Kidney glomerular epithelial cell (primary cell): ENCODE data around the gene MCFD2.

Source experiments
- DNase-seq: peaks from one replicate; lab custom pipeline; 2025; lab: John Stamatoyannopoulos, UW

The MCFD2 gene

GRCh38 chr2:46873604-46874068 lies 42.0 kb downstream of the MCFD2 start:
- peak; percentile 75 for DNase-seq

- DNase-seq, result no peak
Observed at GRCh38 chr2:46872902-46873603, 42.6 kb downstream of the MCFD2 start.

- no peak for DNase-seq
Observed at GRCh38 chr2:46871976-46872381, 43.6 kb downstream of the MCFD2 start.

DNA sequence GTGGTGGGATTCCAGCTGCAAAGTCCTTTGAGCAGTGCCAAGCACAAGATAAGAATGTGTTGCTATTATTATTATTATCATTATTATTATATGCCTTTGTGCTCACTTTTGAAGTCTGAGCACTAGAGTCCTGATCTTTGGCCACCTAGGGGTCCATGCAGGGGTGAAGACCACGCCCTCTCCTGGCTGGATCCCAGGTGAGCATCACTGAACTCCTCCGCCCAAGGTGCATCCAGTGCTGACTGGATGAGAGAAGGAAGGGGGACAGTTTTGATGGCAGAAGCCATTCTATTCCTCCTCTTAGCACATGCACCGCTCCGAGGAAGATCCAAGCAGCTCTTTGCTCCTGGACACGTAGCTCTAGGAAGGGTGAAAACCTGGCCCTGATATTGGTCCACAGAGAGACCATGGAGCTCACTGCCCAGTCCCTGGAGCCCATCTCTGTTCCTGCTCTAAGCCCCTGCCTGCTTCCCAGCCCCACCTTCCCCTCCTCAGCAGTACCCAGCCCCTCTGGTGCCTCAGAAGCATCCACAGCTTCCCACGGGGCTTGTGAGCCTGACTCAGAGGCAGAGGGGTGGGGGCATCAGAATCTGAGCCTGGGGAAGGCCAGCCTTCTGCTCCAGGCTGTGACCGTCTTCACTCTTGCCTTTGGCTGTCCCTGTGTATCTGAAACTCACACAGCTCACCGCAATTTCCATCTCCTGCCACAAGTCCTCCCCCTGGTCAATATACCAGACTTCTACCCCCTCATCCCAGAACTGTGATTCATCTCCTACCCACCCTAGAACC lies 45.4 kb downstream of the MCFD2 start:
- DNase-seq, result no peak

DNA sequence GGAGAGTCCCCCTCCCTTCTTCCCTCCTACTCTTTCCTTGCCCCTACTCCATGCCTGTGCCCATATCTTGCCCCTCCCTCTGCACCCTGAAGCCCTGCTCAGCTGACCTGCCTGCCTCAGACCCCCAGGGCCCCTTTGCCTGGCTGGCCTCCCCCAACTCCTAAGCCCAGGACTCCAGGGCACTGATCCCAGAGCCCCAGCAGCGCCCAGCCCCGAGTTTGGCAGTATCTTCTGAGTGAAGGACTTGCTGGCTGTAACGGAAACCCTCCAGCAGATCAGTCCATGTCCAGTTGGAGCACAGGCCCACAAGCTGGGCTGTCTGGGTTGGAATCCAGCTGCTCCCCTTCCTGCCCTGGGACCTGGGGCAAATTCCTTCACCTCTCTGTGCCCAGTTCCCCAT lies 46.0 kb downstream of the MCFD2 start:
- DNase-seq, result no peak

DNA sequence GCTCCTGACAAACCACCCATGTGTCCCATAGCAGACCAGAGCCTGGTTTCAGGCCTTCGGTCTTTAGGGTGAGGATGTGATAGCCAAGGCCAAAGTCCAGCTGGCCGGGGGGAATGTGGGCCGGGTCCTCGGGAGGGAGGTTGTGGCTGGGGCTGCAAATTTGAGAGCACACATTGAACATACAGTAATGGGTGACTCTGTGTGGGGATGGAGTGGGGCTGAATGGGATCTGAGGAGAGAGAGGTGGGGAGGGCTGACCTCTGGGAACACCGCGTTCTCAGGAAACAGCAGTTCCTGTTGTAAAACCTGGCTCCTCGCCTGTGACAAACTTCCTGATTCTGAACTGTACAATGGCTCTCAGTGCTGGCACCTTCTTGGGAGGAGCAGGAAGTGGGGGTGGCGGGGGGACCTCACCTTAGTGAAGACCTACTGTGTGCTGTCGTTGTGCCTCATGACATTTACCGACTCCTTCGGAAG lies 48.8 kb downstream of the MCFD2 start:
- no peak for DNase-seq

DNA sequence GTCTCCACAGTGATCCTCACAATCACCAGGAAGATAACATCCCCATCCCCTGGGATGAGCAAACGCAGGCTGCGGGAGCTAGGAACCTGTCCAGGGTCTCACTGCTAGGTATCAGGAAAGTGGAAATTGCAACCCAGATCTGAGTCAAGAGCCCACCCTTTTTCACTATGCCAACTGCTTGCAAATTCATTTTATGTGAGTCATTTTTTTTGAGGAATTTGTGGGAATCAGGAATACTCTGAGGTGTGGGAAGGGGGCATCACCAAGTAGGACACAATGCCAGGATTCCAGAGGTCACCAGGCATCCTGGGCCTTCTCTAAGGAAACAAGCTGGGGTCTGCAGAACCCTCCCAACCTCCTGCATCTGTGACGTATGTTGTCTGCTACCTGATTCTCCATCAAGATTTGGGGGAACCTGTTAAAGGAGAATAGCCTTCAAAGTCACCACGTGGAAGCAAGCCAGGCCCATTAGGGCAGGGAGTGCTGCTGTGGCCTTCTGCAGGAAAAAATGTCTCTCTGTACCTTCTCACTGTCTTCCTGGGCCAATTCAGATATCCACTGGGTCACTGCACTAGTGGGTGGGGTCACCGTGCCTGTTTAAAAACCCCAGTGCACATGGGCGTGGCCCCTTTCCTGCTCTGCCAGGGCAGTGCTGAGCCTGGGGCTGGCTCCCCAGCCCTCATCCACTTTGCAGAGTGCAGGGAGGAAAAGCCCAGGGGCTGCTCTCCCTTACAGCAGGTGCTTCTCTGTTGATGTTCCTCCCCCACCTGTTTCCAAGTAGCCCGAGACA lies 50.2 kb downstream of the MCFD2 start:
- no peak for DNase-seq

GRCh38 chr2:46863882-46864281 lies 51.7 kb downstream of the MCFD2 start:
- DNase-seq, result no peak

- DNase-seq, result no peak
Observed at GRCh38 chr2:46862514-46862913, 53.1 kb downstream of the MCFD2 start.

- DNase-seq, result no peak
Observed at GRCh38 chr2:46861916-46862315, 53.7 kb downstream of the MCFD2 start.

DNA sequence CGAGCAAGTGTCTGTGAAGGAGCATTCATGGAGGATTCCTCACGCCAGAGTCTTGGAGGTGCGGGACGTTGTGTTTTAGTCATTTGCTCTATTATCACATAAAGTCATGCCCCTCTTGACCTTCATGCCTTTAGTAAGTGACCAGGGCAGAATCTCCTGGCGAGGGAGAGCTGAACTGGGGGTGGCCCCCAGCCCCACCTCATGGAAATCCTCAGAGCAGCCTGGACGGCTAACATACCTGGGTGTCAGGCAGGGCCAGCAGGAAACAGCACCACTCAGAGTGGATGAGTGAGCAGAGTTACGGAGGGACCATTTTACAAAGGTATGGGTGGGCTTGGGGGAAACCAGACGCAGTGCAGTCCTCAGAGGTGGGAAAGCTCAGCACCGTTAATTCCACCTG lies 56.1 kb downstream of the MCFD2 start:
- DNase-seq, result no peak

DNA sequence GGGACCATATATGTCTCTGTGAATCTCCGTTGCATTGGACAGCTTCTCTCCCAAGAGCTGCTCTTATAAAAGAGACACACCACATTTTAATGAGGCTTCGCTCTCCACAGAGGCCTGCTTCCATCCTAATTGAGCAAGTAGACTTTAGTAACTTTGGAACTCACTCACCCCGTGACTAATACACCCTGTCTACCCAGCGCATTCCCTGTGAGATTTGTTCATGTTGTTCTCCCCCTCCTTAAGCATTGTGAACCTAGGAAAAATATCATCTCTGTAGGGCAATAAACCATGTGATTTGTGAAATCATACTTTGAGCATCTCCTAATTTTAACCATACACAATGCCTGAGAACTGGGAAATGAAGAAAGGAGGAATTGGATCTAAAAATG lies 56.9 kb downstream of the MCFD2 start:
- no peak for DNase-seq

DNA sequence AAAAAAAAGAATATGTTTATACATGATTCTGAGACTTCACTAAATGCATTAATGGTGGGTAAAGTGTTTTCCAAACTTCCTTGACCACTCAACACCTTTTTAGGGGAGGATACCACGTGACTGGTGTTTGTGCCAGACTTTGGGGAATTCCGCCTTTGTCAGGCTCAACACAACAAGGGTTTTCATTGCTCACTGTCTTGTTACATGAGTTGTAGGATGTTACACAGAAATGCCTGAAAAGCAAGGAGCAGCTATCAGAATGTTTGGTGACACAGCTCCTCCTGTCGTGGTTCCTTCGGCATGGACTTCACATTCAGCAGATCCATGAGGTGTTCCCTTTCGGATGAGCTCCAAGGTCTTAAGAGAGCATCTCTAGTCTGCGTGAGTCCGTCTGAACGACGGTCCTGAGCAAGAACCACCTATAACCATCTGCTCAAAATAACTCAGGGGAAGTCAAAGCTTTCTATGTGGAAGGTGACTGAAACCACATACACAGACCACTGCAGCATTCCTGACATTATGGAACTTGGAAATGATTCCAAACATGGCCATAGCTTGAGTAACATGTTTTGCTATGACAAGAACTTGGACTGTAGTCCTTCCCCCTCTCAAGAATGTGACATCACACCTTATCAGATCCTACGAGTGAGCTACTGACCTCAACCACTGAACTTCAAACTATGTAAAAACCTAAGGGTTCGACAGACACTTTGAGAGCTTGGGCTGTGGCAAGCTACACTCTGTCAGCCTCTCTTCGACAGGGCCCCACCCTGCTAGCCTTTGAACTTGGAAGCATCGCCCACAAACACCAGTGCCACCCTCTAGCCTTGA lies 57.5 kb downstream of the MCFD2 start:
- peak; percentile 44 for DNase-seq

DNA sequence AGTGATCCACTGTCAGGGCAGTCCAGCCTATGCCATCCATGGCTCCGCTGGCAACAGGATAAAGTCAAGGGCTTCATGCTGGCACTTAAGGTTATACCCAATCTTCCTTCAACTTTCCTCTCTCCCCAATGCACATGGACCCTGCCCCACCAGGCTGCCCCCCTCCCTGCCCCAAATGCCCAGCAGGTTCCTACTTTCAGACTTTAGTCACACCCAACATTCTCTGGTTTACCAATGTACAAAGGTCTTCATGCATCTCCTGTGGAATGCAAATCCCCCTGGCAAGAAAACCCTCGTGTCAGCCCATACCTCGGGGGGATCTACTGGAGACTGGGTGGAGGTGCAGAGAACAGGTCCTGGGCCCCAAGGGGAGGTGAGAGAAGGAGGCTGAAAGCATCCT lies 59.3 kb downstream of the MCFD2 start:
- no peak for DNase-seq

- peak; percentile 72 for DNase-seq
Observed at GRCh38 chr2:46855805-46856204, 59.8 kb downstream of the MCFD2 start.

DNA sequence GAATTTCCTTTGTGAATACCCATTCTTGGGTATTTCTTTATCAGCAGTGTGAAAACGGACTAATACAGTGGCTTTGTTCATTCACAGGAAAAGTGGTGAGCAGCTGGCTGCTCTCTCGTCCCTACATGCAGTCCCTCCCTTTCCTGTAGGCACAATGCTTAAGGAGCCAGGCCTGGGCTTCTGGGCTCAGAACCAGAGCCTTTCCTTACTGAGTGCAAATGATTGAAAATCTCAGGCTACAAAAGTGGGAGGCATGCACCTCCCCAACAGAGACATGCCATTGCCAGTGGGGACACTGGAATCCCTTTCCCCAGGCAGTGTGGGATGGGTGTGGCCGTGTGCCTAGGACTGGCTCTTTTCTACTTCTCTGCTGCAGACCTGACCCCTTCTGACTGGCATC lies 61.3 kb downstream of the MCFD2 start:
- DNase-seq, result no peak

DNA sequence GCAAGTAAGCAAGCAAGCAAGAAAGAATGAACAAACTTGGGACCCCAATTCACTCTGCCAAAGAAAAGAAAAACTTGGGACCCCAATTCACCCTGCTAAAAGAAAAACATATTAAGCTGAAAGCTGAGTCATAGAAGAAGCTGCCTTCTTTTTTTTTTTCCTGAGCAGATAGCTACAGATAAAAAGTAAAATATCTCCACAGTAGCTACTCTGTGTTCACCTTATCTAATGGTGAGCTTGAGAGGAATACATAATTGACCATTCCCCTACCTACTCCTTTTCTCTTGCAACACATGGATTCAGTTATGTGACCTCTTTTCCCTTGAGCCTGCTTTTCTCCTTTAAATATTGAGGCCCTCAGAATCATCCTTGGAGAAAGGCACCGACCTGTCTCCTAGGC lies 63.0 kb downstream of the MCFD2 start:
- DNase-seq, result no peak

- no peak for DNase-seq
Observed at GRCh38 chr2:46852124-46852523, 63.5 kb downstream of the MCFD2 start.
